ELR (cell line): Measurements from ENCODE around the gene KHDC4.

Source experiments
- DNase-seq: peaks from one replicate; pipeline ENCODE4 v3.0.0-alpha.2; 2015; ENCODE audit warnings: low read depth

The KHDC4 gene

GRCh38 chr1:155969377-155969791 is 35.2 kb upstream of the KHDC4 start:
- DNase-seq: no peak

GRCh38 chr1:155968670-155969069 is 34.5 kb upstream of the KHDC4 start:
- DNase-seq: no peak

GRCh38 chr1:155968051-155968400 is 33.8 kb upstream of the KHDC4 start:
- no peak for DNase-seq

- DNase-seq: no peak
Measured at GRCh38 chr1:155967341-155968050, 33.3 kb upstream of the KHDC4 start.

- no peak for DNase-seq
Measured at GRCh38 chr1:155966750-155967149, 32.5 kb upstream of the KHDC4 start.

- DNase-seq: no peak
Measured at GRCh38 chr1:155966135-155966534, 31.9 kb upstream of the KHDC4 start.

GRCh38 chr1:155964193-155964592 is 30.0 kb upstream of the KHDC4 start:
- DNase-seq: no peak

- peak; percentile 59 for DNase-seq
Measured at GRCh38 chr1:155962599-155963211, 28.5 kb upstream of the KHDC4 start.

GRCh38 chr1:155961937-155962336 is 27.7 kb upstream of the KHDC4 start:
- DNase-seq: peak; percentile 100

- no peak for DNase-seq
Measured at GRCh38 chr1:155960081-155960745, 26.0 kb upstream of the KHDC4 start.

- no peak for DNase-seq
Measured at GRCh38 chr1:155957411-155957915, 23.2 kb upstream of the KHDC4 start.

- DNase-seq: no peak
Measured at GRCh38 chr1:155954645-155955044, 20.4 kb upstream of the KHDC4 start.

GRCh38 chr1:155952505-155952890 is 18.3 kb upstream of the KHDC4 start:
- DNase-seq: no peak

GRCh38 chr1:155951753-155952504 is 17.7 kb upstream of the KHDC4 start:
- DNase-seq: no peak

- DNase-seq: no peak
Measured at GRCh38 chr1:155950829-155951228, 16.6 kb upstream of the KHDC4 start.

- no peak for DNase-seq
Measured at GRCh38 chr1:155947741-155948140, 13.5 kb upstream of the KHDC4 start.

GRCh38 chr1:155947292-155947691 is 13.1 kb upstream of the KHDC4 start:
- no peak for DNase-seq

GRCh38 chr1:155946633-155947219 is 12.5 kb upstream of the KHDC4 start:
- no peak for DNase-seq

- no peak for DNase-seq
Measured at GRCh38 chr1:155944444-155944799, 10.2 kb upstream of the KHDC4 start.

- no peak for DNase-seq
Measured at GRCh38 chr1:155942578-155943141, 8.4 kb upstream of the KHDC4 start.

- no peak for DNase-seq
Measured at GRCh38 chr1:155941845-155942531, 7.8 kb upstream of the KHDC4 start.
